IMR-90 (cell line): ENCODE measurements around the gene PLPP7. TPM values are rescaled to one million over a fixed set of nuclear protein-coding genes. Genes with fewer than 3 reads are reported as not detected.
A peak's percentile ranks its signal among the peaks of the same experiment; 100 is the strongest.

Experiments used
- ATAC-seq: fragments of 200-7000 bp; cut with Tn5 transposase; 2 replicates; pipeline ENCODE4 v1.9.1; 2020; ENCODE audit warnings: low read depth, mild to moderate bottlenecking, moderate library complexity
- BruUV-seq: library from RNA; stranded (reverse); fragments of 400-500 nt; replicated peaks from 2 replicates; lab custom pipeline; 2021; lab: Mats Ljungman, UMichigan
- CTCF ChIA-PET: fragments of 300-600 bp; formaldehyde crosslinking; extraction: SDS; loops from one replicate; lab custom pipeline; 2021; ENCODE audit warnings: antibody characterized with exemption; lab: Yijun Ruan, JAX
- POLR2A ChIA-PET: fragments of 300-600 bp; sonication (Branson Sonifier 250); formaldehyde crosslinking; loops from one replicate; lab custom pipeline; 2022; ENCODE audit warnings: antibody characterized with exemption; ENCODE audit not compliant: unreplicated experiment; lab: Charles Lee
- DNase-seq: peaks from one replicate; pipeline ENCODE4 v3.0.0; 2013
- H2AFZ ChIP-seq: replicated peaks from 2 replicates; pipeline ENCODE3; 2013; ENCODE audit warnings: low read length, mild to moderate bottlenecking; ENCODE audit not compliant: poor library complexity
- H2AK5ac ChIP-seq: 2 replicates; pipeline ENCODE4 v1.6.1; 2013; ENCODE audit warnings: low read depth, low read length, inconsistent platforms
- H2AK9ac ChIP-seq: replicated peaks from 2 replicates; pipeline ENCODE3; 2013; ENCODE audit warnings: mild to moderate bottlenecking, low read depth, low read length, moderate library complexity; ENCODE audit not compliant: poor library complexity
- H2BK120ac ChIP-seq: 2 replicates; pipeline ENCODE4 v1.6.1; 2013; ENCODE audit warnings: low read depth, low read length, inconsistent platforms
- H2BK15ac ChIP-seq: 3 replicates; pipeline ENCODE4 v1.6.1; 2013; ENCODE audit warnings: low read depth, low read length, inconsistent platforms
- H2BK20ac ChIP-seq: 2 replicates; pipeline ENCODE4 v1.6.1; 2013; ENCODE audit warnings: low read depth, mild to moderate bottlenecking, inconsistent platforms, low read length, moderate library complexity
- H2BK5ac ChIP-seq: 2 replicates; pipeline ENCODE4 v1.6.1; 2013; ENCODE audit warnings: mild to moderate bottlenecking, low read depth, low read length, inconsistent platforms; ENCODE audit not compliant: poor library complexity, severe bottlenecking
- H3K14ac ChIP-seq: replicated peaks from 2 replicates; pipeline ENCODE4 v1.6.1; 2013; ENCODE audit warnings: low read depth, low read length, inconsistent platforms
- H3K18ac ChIP-seq: 2 replicates; pipeline ENCODE4 v1.6.1; 2013; ENCODE audit warnings: low read depth, low read length, control low read depth
- H3K23ac ChIP-seq: 2 replicates; pipeline ENCODE4 v1.6.1; 2013; ENCODE audit warnings: low read depth, low read length, inconsistent platforms
- H3K27ac ChIP-seq: 2 replicates; pipeline ENCODE4 v1.5.1; 2013; ENCODE audit warnings: mild to moderate bottlenecking, control low read depth, low read length; ENCODE audit not compliant: insufficient read depth
- H3K27me3 ChIP-seq: 2 replicates; pipeline ENCODE4 v1.6.1; 2013; ENCODE audit warnings: low read length; ENCODE audit not compliant: control insufficient read depth, insufficient read depth
- H3K36me3 ChIP-seq: 2 replicates; pipeline ENCODE4 v1.6.1; 2013; ENCODE audit warnings: low read length, mixed read lengths; ENCODE audit not compliant: control insufficient read depth, insufficient read depth
- H3K4ac ChIP-seq: 2 replicates; pipeline ENCODE4 v1.6.1; 2013; ENCODE audit warnings: low read depth, low read length, inconsistent platforms
- H3K4me1 ChIP-seq: 2 replicates; pipeline ENCODE4 v1.6.1; 2013; ENCODE audit warnings: low read length, mixed read lengths; ENCODE audit not compliant: control insufficient read depth, insufficient read depth
- H3K4me2 ChIP-seq: 2 replicates; pipeline ENCODE4 v1.6.1; 2013; ENCODE audit warnings: low read depth, mild to moderate bottlenecking, control low read depth, low read length, moderate library complexity
- H3K4me3 ChIP-seq: 2 replicates; pipeline ENCODE4 v1.5.1; 2013; ENCODE audit warnings: low read depth, mild to moderate bottlenecking, control low read depth, low read length, moderate library complexity; ENCODE audit not compliant: insufficient read depth
- H3K56ac ChIP-seq: 2 replicates; pipeline ENCODE4 v1.6.1; 2013; ENCODE audit warnings: low read length, inconsistent platforms; ENCODE audit not compliant: insufficient read depth; ENCODE audit errors: extremely low read depth
- H3K79me1 ChIP-seq, 2 experiments: 2 replicates each; pipeline ENCODE4 v1.6.1; 2013; ENCODE audit warnings: low read length in 2 of 2, inconsistent platforms in 1 of 2, low read depth in 1 of 2
- H3K9ac ChIP-seq: 2 replicates; pipeline ENCODE4 v1.6.1; 2013; ENCODE audit warnings: low read depth, low read length, control low read depth
- H3K9me1 ChIP-seq: 2 replicates; pipeline ENCODE4 v1.6.1; 2013; ENCODE audit warnings: low read length, inconsistent platforms; ENCODE audit not compliant: insufficient read depth
- H3K9me3 ChIP-seq: 2 replicates; pipeline ENCODE4 v1.6.1; 2013; ENCODE audit warnings: low read length; ENCODE audit not compliant: control insufficient read depth, insufficient read depth
- H4K20me1 ChIP-seq: 2 replicates; pipeline ENCODE4 v1.6.1; 2013; ENCODE audit warnings: low read length, inconsistent platforms; ENCODE audit not compliant: insufficient read depth
- H4K5ac ChIP-seq: 2 replicates; pipeline ENCODE4 v1.6.1; 2013; ENCODE audit warnings: mild to moderate bottlenecking, low read depth, low read length, control low read depth
- H4K8ac ChIP-seq, 2 experiments: 2 replicates each; pipeline ENCODE4 v1.6.1; 2013; ENCODE audit warnings: low read depth in 2 of 2, low read length in 2 of 2, control low read depth in 1 of 2, inconsistent platforms in 1 of 2
- H4K91ac ChIP-seq: 2 replicates; pipeline ENCODE4 v1.6.1; 2013; ENCODE audit warnings: low read depth, low read length, inconsistent platforms; ENCODE audit not compliant: insufficient read depth
- BHLHE40 ChIP-seq: fragments of 150-350 bp; IDR thresholded peaks from 2 replicates; pipeline ENCODE4 v1.6.1; 2016; ENCODE audit warnings: mild to moderate bottlenecking, low read depth, low read length
- CEBPB ChIP-seq: IDR thresholded peaks from 2 replicates; pipeline ENCODE4 v1.6.1; 2012; ENCODE audit warnings: low read depth, low read length, improper control_type of control experiment
- CTCF ChIP-seq: conservative IDR thresholded peaks from 2 replicates; pipeline ENCODE4 v1.5.1; 2012; ENCODE audit warnings: mild to moderate bottlenecking, low read depth, low read length, improper control_type of control experiment
- ELK1 ChIP-seq: fragments of 150-350 bp; IDR thresholded peaks from 2 replicates; pipeline ENCODE4 v1.6.1; 2016; ENCODE audit warnings: low read depth, mild to moderate bottlenecking, low read length, moderate library complexity, borderline replicate concordance
- FOS ChIP-seq: fragments of 150-350 bp; IDR thresholded peaks from 2 replicates; pipeline ENCODE4 v1.6.1; 2016; ENCODE audit warnings: low read depth, low read length
- MAFK ChIP-seq: IDR thresholded peaks from 2 replicates; pipeline ENCODE4 v1.6.1; 2012; ENCODE audit warnings: low read depth, low read length, improper control_type of control experiment
- MAZ ChIP-seq: IDR thresholded peaks from 2 replicates; pipeline ENCODE4 v1.6.1; 2012; ENCODE audit warnings: low read depth, mild to moderate bottlenecking, low read length, improper control_type of control experiment, moderate library complexity, borderline replicate concordance
- MXI1 ChIP-seq: IDR thresholded peaks from 2 replicates; pipeline ENCODE4 v1.6.1; 2012; ENCODE audit warnings: low read depth, mild to moderate bottlenecking, low read length, moderate library complexity, borderline replicate concordance
- NFE2L2 ChIP-seq: fragments of 150-350 bp; IDR thresholded peaks from 2 replicates; pipeline ENCODE4 v1.6.1; 2016; ENCODE audit warnings: low read depth, mild to moderate bottlenecking, low read length
- POLR2A ChIP-seq: IDR thresholded peaks from 2 replicates; pipeline ENCODE4 v1.6.1; 2012; ENCODE audit warnings: mild to moderate bottlenecking, low read depth, low read length
- RCOR1 ChIP-seq: IDR thresholded peaks from 2 replicates; pipeline ENCODE4 v1.6.1; 2012; ENCODE audit warnings: mild to moderate bottlenecking, low read length, improper control_type of control experiment; ENCODE audit not compliant: insufficient replicate concordance
- RFX5 ChIP-seq: IDR thresholded peaks from 2 replicates; pipeline ENCODE4 v1.8.0; 2012; ENCODE audit warnings: low read depth, mild to moderate bottlenecking, low read length, moderate library complexity
- SMC3 ChIP-seq: fragments of 150-350 bp; IDR thresholded peaks from 2 replicates; pipeline ENCODE4 v1.6.1; 2016; ENCODE audit warnings: low read depth, mild to moderate bottlenecking, antibody characterized with exemption, low read length, moderate library complexity
- WGBS, 2 experiments: methylation state at CpG; one replicate each; pipeline versions ENCODE4 v1.1.5 to v1.1.7; 2013; ENCODE audit warnings: missing lambda C conversion rate in 2 of 2; ENCODE audit not compliant: insufficient read length in 1 of 2; ENCODE audit errors: extremely low coverage in 2 of 2; 5-methylcytosine and 5-hydroxymethylcytosine counted together
- dilution Hi-C: fragments of 300-500 bp; cut with HindIII; formaldehyde crosslinking; loops from one replicate; pipeline ENCODE4 v1.14.3; 2018; ENCODE audit warnings: low sequenced_read_pairs; ENCODE audit not compliant: unreplicated experiment
- in situ Hi-C: fragments of 300-500 bp; cut with MboI; formaldehyde crosslinking; loops from 3 replicates; pipeline ENCODE4 v1.14.3; 2019; ENCODE audit warnings: low sequenced_read_pairs, inconsistent platforms, mixed read lengths
- intact Hi-C: fragments of 100-400 bp; cut with micrococcal nuclease; formaldehyde crosslinking; loops from 2 replicates; pipeline ENCODE4 v1.10.0; 2022
- polyA plus RNA-seq, 3 experiments: library from polyadenylated mRNA; depleted of rRNA; stranded (reverse); fragments of >200 nt; gene quantifications; 2 replicates each; pipeline ENCODE4 v1.2.3, GENCODE V29; 2012; ENCODE audit warnings: low replicate concordance in 1 of 3
- total RNA-seq: library from RNA; depleted of rRNA; stranded (reverse); fragments of >200 nt; gene quantifications from 2 replicates; pipeline ENCODE4 v1.2.3, GENCODE V29; 2012

The PLPP7 gene
- total and polyA plus RNA-seq, 2 of the 4 experiments (the other 2 are of a cell fraction) = 0.54 to 1.2 TPM

- DNase-seq (no peak), ATAC-seq (no peak)
- Histone ChIP-seq H2AK5ac (peak overlapping the region; percentile 39), H4K5ac (no peak overlapping the region), H2BK20ac (0 out of 2 replicates have a peak overlapping the region, but pooled peaks have one; percentile 41), H3K18ac (no peak overlapping the region), H2BK5ac (no peak overlapping the region), H3K27me3 (no peaks in the 10 kb centered on the region), H3K23ac (no peak overlapping the region), H3K4me2 (no peak overlapping the region), H3K79me1 (0 out of 4 replicates have a peak, but pooled peaks cover 0 to 2% of the 10 kb centered on the region in 2 experiments), H3K4me1 (peaks cover 10% of the 10 kb centered on the region), H3K9ac (no peak overlapping the region), H2BK120ac (0 out of 2 replicates have a peak overlapping the region, but pooled peaks have one; percentile 10), H2AK9ac (no peak overlapping the region), H4K91ac (no peak overlapping the region; the same call in 1 of the 2 replicates), H4K20me1 (no peaks in the 10 kb centered on the region), H3K4ac (peak overlapping the region; percentile 64), H3K36me3 (no peaks in the 10 kb centered on the region), H3K27ac (no peak overlapping the region), H3K14ac (no peak overlapping the region), H4K8ac (no peak overlapping the region; a peak in 1 of 4 replicates), H3K9me3 (no peaks in the 10 kb centered on the region), H3K9me1 (peaks cover 6% of the 10 kb centered on the region; the same call in 1 of the 2 replicates), H3K56ac (no peak overlapping the region), H3K4me3 (no peak overlapping the region), H2AFZ (no peak overlapping the region), H2BK15ac (no peak overlapping the region)
- in situ Hi-C loops (no loop called here), dilution Hi-C loops (no loop called here), intact Hi-C loops (no loop called here)
- POLR2A ChIA-PET = no interaction called here
- CTCF ChIA-PET = no interaction called here
- 100% methylated on average over 1 of the region's 15 CpGs; no CpG with 5 or more reads in 1 of the 2 experiments for WGBS, 2 experiments
- TF ChIP-seq RCOR1 = no peak
- TF ChIP-seq RFX5 = no peak
- no peak for TF ChIP-seq ELK1
- no peak for TF ChIP-seq MXI1
- no peak for TF ChIP-seq CEBPB
- no peak for TF ChIP-seq POLR2A
- TF ChIP-seq BHLHE40 = no peak
- no peak for TF ChIP-seq MAFK
- no peak for TF ChIP-seq NFE2L2
- no peak for TF ChIP-seq FOS
- no peak for TF ChIP-seq SMC3
- TF ChIP-seq CTCF = no peak
- no peak for TF ChIP-seq MAZ
- BruUV-seq = no TSS peak
These were observed 32.1 kb upstream of the PLPP7 start for GRCh38 chr9:131257266-131258025.
